NCI-H2171 treated with DMSO at 0.1 percent for 48 hours (cell line): ENCODE results near the gene ZNF594.
"Not testable (repeated sequence)": the region's sequence is repeated elsewhere in the genome, so short reads cannot be mapped to it uniquely, and the experiment has no call there.

Source experiments
- DNase-seq: peaks from one replicate; lab custom pipeline; 2025; lab: John Stamatoyannopoulos, UW

ZNF594 gene

GRCh38 chr17:5135726-5136579, 55.7 kb downstream of the ZNF594 start:
- DNase-seq, result no peak

GRCh38 chr17:5135131-5135712, 56.4 kb downstream of the ZNF594 start:
- not testable (repeated sequence) for DNase-seq

GRCh38 chr17:5134571-5134970, 57.1 kb downstream of the ZNF594 start:
- not testable (repeated sequence) for DNase-seq

GRCh38 chr17:5133961-5134360, 57.7 kb downstream of the ZNF594 start:
- not testable (repeated sequence) for DNase-seq

GRCh38 chr17:5133311-5133710, 58.4 kb downstream of the ZNF594 start:
- DNase-seq, result no peak

GRCh38 chr17:5132503-5133225, 59.0 kb downstream of the ZNF594 start:
- DNase-seq, result not testable (repeated sequence)

GRCh38 chr17:5131799-5132502, 59.7 kb downstream of the ZNF594 start:
- not testable (repeated sequence) for DNase-seq

- no peak for DNase-seq
These were observed 60.4 kb downstream of the ZNF594 start for GRCh38 chr17:5131146-5131715.

- not testable (repeated sequence) for DNase-seq
These were observed 61.0 kb downstream of the ZNF594 start for GRCh38 chr17:5130687-5131086.

GRCh38 chr17:5130261-5130660, 61.4 kb downstream of the ZNF594 start:
- not testable (repeated sequence) for DNase-seq

GRCh38 chr17:5129770-5130169, 61.9 kb downstream of the ZNF594 start:
- DNase-seq, result not testable (repeated sequence)
